OCI-LY7 (cell line): ENCODE results near the gene C2orf72. TPM values are rescaled to one million over a fixed set of nuclear protein-coding genes. Genes with fewer than 3 reads are reported as not detected.

ENCODE experiments used
- BruUV-seq: library from RNA; stranded (reverse); fragments of 400-500 nt; replicated peaks from 2 replicates; lab custom pipeline; 2021; lab: Mats Ljungman, UMichigan
- CTCF ChIA-PET: fragments of 300-600 bp; sonication (Branson Sonifier 250); formaldehyde crosslinking; loops from one replicate; lab custom pipeline; 2022; ENCODE audit warnings: antibody characterized with exemption; ENCODE audit not compliant: unreplicated experiment; lab: Charles Lee
- POLR2A ChIA-PET: fragments of 300-600 bp; sonication (Branson Sonifier 250); formaldehyde crosslinking; loops from one replicate; lab custom pipeline; 2022; ENCODE audit warnings: antibody characterized with exemption; lab: Charles Lee
- DNase-seq: peaks from one replicate; pipeline ENCODE4 v3.0.0-alpha.2; 2015; ENCODE audit warnings: low spot score
- H2AFZ ChIP-seq: fragments of 200-600 bp; sonication (generic), shearing (Covaris generic); 2 replicates; pipeline ENCODE4 v1.6.1; 2014; ENCODE audit warnings: mild to moderate bottlenecking, antibody characterized with exemption, low read length, moderate library complexity
- H3K27ac ChIP-seq: fragments of 200-600 bp; sonication (generic); 2 replicates; pipeline ENCODE4 v1.5.1; 2014; ENCODE audit warnings: mixed run types, low read depth, mild to moderate bottlenecking, moderate library complexity, low read length, inconsistent platforms; ENCODE audit not compliant: poor library complexity, severe bottlenecking
- H3K36me3 ChIP-seq: fragments of 200-600 bp; sonication (generic); 2 replicates; pipeline ENCODE4 v1.6.1; 2014; ENCODE audit warnings: mild to moderate bottlenecking, antibody characterized with exemption, low read length, moderate library complexity, mixed read lengths; ENCODE audit not compliant: insufficient read depth
- H3K4me1 ChIP-seq: fragments of 200-600 bp; sonication (generic); 2 replicates; pipeline ENCODE4 v1.5.1; 2014; ENCODE audit warnings: mild to moderate bottlenecking, low read length; ENCODE audit not compliant: insufficient read depth, poor library complexity, severe bottlenecking
- H3K4me2 ChIP-seq: fragments of 200-600 bp; sonication (generic); 2 replicates; pipeline ENCODE4 v1.6.1; 2014; ENCODE audit warnings: mild to moderate bottlenecking, low read length
- H3K4me3 ChIP-seq: fragments of 200-600 bp; sonication (generic); 2 replicates; pipeline ENCODE4 v1.5.1; 2014; ENCODE audit warnings: mild to moderate bottlenecking, low read depth, low read length; ENCODE audit not compliant: poor library complexity, severe bottlenecking
- H3K79me2 ChIP-seq: fragments of 200-600 bp; sonication (generic); 2 replicates; pipeline ENCODE4 v1.6.1; 2016; ENCODE audit warnings: low read depth, mild to moderate bottlenecking, low read length, moderate library complexity, mixed read lengths; ENCODE audit not compliant: insufficient read depth
- H3K9me2 ChIP-seq: fragments of 200-600 bp; sonication (generic); 2 replicates; pipeline ENCODE4 v1.6.1; 2016; ENCODE audit warnings: mild to moderate bottlenecking, low read length, mixed read lengths; ENCODE audit not compliant: insufficient read depth
- H3K9me3 ChIP-seq: fragments of 200-600 bp; sonication (generic); 2 replicates; pipeline ENCODE4 v1.6.1; 2014; ENCODE audit warnings: mild to moderate bottlenecking, mixed run types, low read length, mixed read lengths
- H4K20me1 ChIP-seq: fragments of 200-600 bp; sonication (generic); 2 replicates; pipeline ENCODE4 v1.6.1; 2014; ENCODE audit warnings: mild to moderate bottlenecking, antibody characterized with exemption, low read length, moderate library complexity, mixed read lengths; ENCODE audit not compliant: insufficient read depth
- CTCF ChIP-seq: fragments of 200-600 bp; sonication (generic); conservative IDR thresholded peaks from 2 replicates; pipeline ENCODE4 v1.5.1; 2014; ENCODE audit warnings: mild to moderate bottlenecking, antibody characterized with exemption, low read length, moderate library complexity, mixed read lengths
- EZH2phosphoT487 ChIP-seq: fragments of 200-600 bp; sonication (generic); IDR thresholded peaks from 2 replicates; pipeline ENCODE4 v1.6.1; 2018; ENCODE audit warnings: low read depth, borderline replicate concordance, mild to moderate bottlenecking, mixed run types, antibody characterized with exemption, low read length, moderate library complexity, mixed read lengths
- intact Hi-C: fragments of 100-400 bp; cut with micrococcal nuclease; formaldehyde crosslinking; loops from one replicate; pipeline ENCODE4 v1.10.0; 2022; ENCODE audit not compliant: unreplicated experiment
- total RNA-seq, 2 experiments: library from RNA; depleted of rRNA in 1 of 2; stranded (reverse); fragments of >200 nt in 1 of 2; shearing (Covaris generic) in 1 of 2; gene quantifications; 2 replicates each; pipeline ENCODE4 v1.2.3, GENCODE V29; 2014 to 2022

C2orf72 gene
- total RNA-seq, 2 experiments from 2014 or later = not detected

- intact Hi-C loops = no loop called here
- Histone ChIP-seq H3K79me2 (no peaks in the 10 kb centered on the region), H3K9me3 (no peaks in the 10 kb centered on the region), H2AFZ (no peak overlapping the region), H3K36me3 (no peaks in the 10 kb centered on the region), H3K27ac (no peak overlapping the region), H3K4me2 (no peak overlapping the region), H3K9me2 (no peaks in the 10 kb centered on the region), H3K4me1 (no peaks in the 10 kb centered on the region), H3K4me3 (no peak overlapping the region), H4K20me1 (no peaks in the 10 kb centered on the region)
- no peak for DNase-seq
- ChIA-PET CTCF (no interaction called here), POLR2A (interaction anchor here (0.6 kb wide), 1 partner anchor 584 kb away, joined by 3 read pairs; no protein-coding TSS in a partner anchor)
- BruUV-seq = no TSS peak
- TF ChIP-seq CTCF (no peak), EZH2phosphoT487 (no peak)
Observed at GRCh38 chr2:231015926-231016325, 21.4 kb upstream of the C2orf72 start.

- TF ChIP-seq CTCF (no peak), EZH2phosphoT487 (no peak)
- CTCF ChIA-PET = interaction anchor here (0.6 kb wide), 1 partner anchor 89 kb away, joined by 5 read pairs; no protein-coding TSS in a partner anchor
Observed at GRCh38 chr2:231016566-231017230, 20.6 kb upstream of the C2orf72 start.

GRCh38 chr2:231017231-231017598, 20.1 kb upstream of the C2orf72 start:
- H3K9me2 ChIP-seq = no peaks in the 10 kb centered on the region
- H3K9me3 ChIP-seq = no peaks in the 10 kb centered on the region
- no peak overlapping the region for H3K4me3 ChIP-seq
- intact Hi-C loops = no loop called here
- no peak for TF ChIP-seq EZH2phosphoT487
- TF ChIP-seq CTCF = no peak
- no peaks in the 10 kb centered on the region for H4K20me1 ChIP-seq
- POLR2A ChIA-PET = no interaction called here
- H3K27ac ChIP-seq = no peak overlapping the region
- CTCF ChIA-PET = no interaction called here
- no peak overlapping the region for H3K4me2 ChIP-seq
- no peaks in the 10 kb centered on the region for H3K36me3 ChIP-seq
- H2AFZ ChIP-seq = no peak overlapping the region
- BruUV-seq = no TSS peak
- no peaks in the 10 kb centered on the region for H3K79me2 ChIP-seq
- H3K4me1 ChIP-seq = no peaks in the 10 kb centered on the region
- DNase-seq = no peak

More at GRCh38 chr2:231016566-231017230, 20.6 kb upstream of the C2orf72 start:
- no peaks in the 10 kb centered on the region for H4K20me1 ChIP-seq
- no peak overlapping the region for H3K4me3 ChIP-seq
- H2AFZ ChIP-seq = no peak overlapping the region
- no peak overlapping the region for H3K27ac ChIP-seq
- H3K79me2 ChIP-seq = no peaks in the 10 kb centered on the region
- POLR2A ChIA-PET = interaction anchor here (0.6 kb wide), 2 partner anchors 46 to 69 kb away, joined by 3 read pairs; no protein-coding TSS in a partner anchor
- no peak overlapping the region for H3K4me2 ChIP-seq
- H3K36me3 ChIP-seq = no peaks in the 10 kb centered on the region
- H3K9me2 ChIP-seq = no peaks in the 10 kb centered on the region
- intact Hi-C loops = no loop called here
- BruUV-seq = no TSS peak
- H3K9me3 ChIP-seq = no peaks in the 10 kb centered on the region
- no peaks in the 10 kb centered on the region for H3K4me1 ChIP-seq
- DNase-seq = no peak
